A549 (cell line): ENCODE results near the gene LRIT2. TPM values are rescaled to one million over a fixed set of nuclear protein-coding genes. Genes with fewer than 3 reads are reported as not detected.

ENCODE experiments used
- ATAC-seq, 2 experiments: fragments of 200-7000 bp in 1 of 2; fragments of >200 bp in 1 of 2; cut with Nextera tagmentation in 1 of 2; cut with Tn5 transposase in 1 of 2; 3 replicates each; pipeline versions ENCODE4 v1.8.0 to v1.9.1; 2018 to 2020; ENCODE audit warnings: mild to moderate bottlenecking in 1 of 2, moderate library complexity in 1 of 2
- CTCF ChIA-PET: fragments of 300-600 bp; sonication (Branson Sonifier 250); formaldehyde crosslinking; extraction: SDS; loops from one replicate; lab custom pipeline; 2021; ENCODE audit warnings: antibody characterized with exemption, inconsistent platforms; lab: Yijun Ruan, JAX
- POLR2A ChIA-PET: fragments of 350-600 bp; formaldehyde crosslinking; extraction: SDS; loops from one replicate; lab custom pipeline; 2021; ENCODE audit warnings: antibody characterized with exemption, inconsistent platforms; lab: Yijun Ruan, JAX
- DNase-seq, 2 experiments: peaks; one replicate each; pipeline versions ENCODE4 v3.0.0 to v3.0.0-alpha.2; 2011 to 2016; ENCODE audit warnings: low read depth in 1 of 2, low spot score in 1 of 2
- FAIRE-seq: peaks from 2 replicates; lab custom pipeline; 2011; peaks lifted over from hg19 to GRCh38; lab: Jason Lieb, UNC
- H3K27ac ChIP-seq, 2 experiments: fragments of >200 bp; sonication (Bioruptor Twin); formaldehyde crosslinking; 3 replicates each; pipeline ENCODE4 v1.5.1; 2016 to 2017
- H3K4me1 ChIP-seq: fragments of >200 bp; sonication (Bioruptor Twin); formaldehyde crosslinking; 3 replicates; pipeline ENCODE4 v1.6.1; 2016
- H3K4me2 ChIP-seq: fragments of >200 bp; sonication (Bioruptor Twin); formaldehyde crosslinking; 3 replicates; pipeline ENCODE4 v1.6.1; 2016
- H3K4me3 ChIP-seq: fragments of >200 bp; sonication (Bioruptor Twin); formaldehyde crosslinking; 3 replicates; pipeline ENCODE4 v1.5.1; 2016
- H3K9me3 ChIP-seq: fragments of >200 bp; sonication (Bioruptor Twin); formaldehyde crosslinking; 3 replicates; pipeline ENCODE4 v1.6.1; 2016
- BHLHE40 ChIP-seq: IDR thresholded peaks from 2 replicates; pipeline ENCODE4 v1.6.1; 2012; ENCODE audit warnings: low read depth, low read length, inconsistent platforms
- CBX8 ChIP-seq: fragments of 200-600 bp; sonication (generic); IDR thresholded peaks from 2 replicates; pipeline ENCODE4 v1.6.1; 2016
- CHD4 ChIP-seq: fragments of 200-600 bp; sonication (generic); IDR thresholded peaks from 2 replicates; pipeline ENCODE4 v1.6.1; 2016; ENCODE audit warnings: antibody characterized with exemption, mild to moderate bottlenecking, borderline replicate concordance
- FOSB ChIP-seq: fragments of 250-450 bp; sonication (Bioruptor Pico); IDR thresholded peaks from 2 replicates; pipeline ENCODE4 v1.5.0; 2020; ENCODE audit warnings: mild to moderate bottlenecking, moderate library complexity
- FOXS1 ChIP-seq: fragments of 250-450 bp; sonication (Bioruptor Pico); IDR thresholded peaks from 2 replicates; pipeline ENCODE4 v1.5.0; 2020; ENCODE audit warnings: mild to moderate bottlenecking, moderate library complexity
- GATA3 ChIP-seq: IDR thresholded peaks from 2 replicates; pipeline ENCODE4 v1.6.1; 2012; ENCODE audit warnings: borderline replicate concordance
- HEYL ChIP-seq: fragments of 250-450 bp; sonication (Bioruptor Pico); IDR thresholded peaks from 2 replicates; pipeline ENCODE4 v1.8.0; 2021; ENCODE audit warnings: mild to moderate bottlenecking, moderate library complexity
- HOXA7 ChIP-seq: fragments of 250-450 bp; sonication (Bioruptor Pico); IDR thresholded peaks from 2 replicates; pipeline ENCODE4 v1.5.0; 2020; ENCODE audit warnings: mild to moderate bottlenecking, moderate library complexity
- HOXB13 ChIP-seq: fragments of 250-450 bp; sonication (Bioruptor Pico); IDR thresholded peaks from 2 replicates; pipeline ENCODE4 v1.5.0; 2020; ENCODE audit warnings: low read depth, mild to moderate bottlenecking, moderate library complexity
- KDM1A ChIP-seq: fragments of 200-600 bp; sonication (generic); IDR thresholded peaks from 2 replicates; pipeline ENCODE4 v1.6.1; 2016; ENCODE audit warnings: low read depth, mild to moderate bottlenecking
- KDM5A ChIP-seq: fragments of 200-600 bp; sonication (generic); IDR thresholded peaks from 2 replicates; pipeline ENCODE4 v1.6.1; 2016; ENCODE audit warnings: antibody characterized with exemption, mild to moderate bottlenecking
- NR3C1 ChIP-seq: fragments of >200 bp; sonication (Bioruptor Twin); formaldehyde crosslinking; IDR thresholded peaks from 3 replicates; pipeline ENCODE4 v1.6.1; 2017
- POLR2A ChIP-seq: IDR thresholded peaks from 2 replicates; pipeline ENCODE4 v1.6.1; 2012; ENCODE audit warnings: mild to moderate bottlenecking, low read length
- RCOR1 ChIP-seq: fragments of 150-350 bp; IDR thresholded peaks from 2 replicates; pipeline ENCODE4 v1.6.1; 2014; ENCODE audit warnings: antibody characterized with exemption, low read length, low read depth
- SREBF2 ChIP-seq: fragments of 450-650 bp; IDR thresholded peaks from 2 replicates; pipeline ENCODE4 v1.6.1; 2014; ENCODE audit warnings: mild to moderate bottlenecking, moderate library complexity
- TFCP2L1 ChIP-seq: fragments of 250-450 bp; sonication (Bioruptor Pico); IDR thresholded peaks from 2 replicates; pipeline ENCODE4 v1.5.0; 2021; ENCODE audit warnings: mild to moderate bottlenecking
- ZFP36 ChIP-seq: fragments of 450-650 bp; IDR thresholded peaks from 2 replicates; pipeline ENCODE4 v1.6.1; 2014; ENCODE audit warnings: borderline replicate concordance; ENCODE audit not compliant: partially characterized antibody
- WGBS: methylation state at CpG from one replicate; pipeline ENCODE4 v1.1.6; 2017; ENCODE audit errors: missing lambda C conversion rate; 5-methylcytosine and 5-hydroxymethylcytosine counted together
- polyA plus RNA-seq, 4 experiments: library from polyadenylated mRNA; depleted of rRNA in 3 of 4; stranded (reverse); fragments of >200 nt; fragmentation: RNase III in 1 of 4; extraction: RNeasy Plus Mini Kit Qiagen cat#74134 plus additional on column Dnase treatment in 1 of 4; gene quantifications; 2 replicates in 3 of 4; 3 replicates in 1 of 4; pipeline ENCODE4 v1.2.3, GENCODE V29; 2011 to 2017
- TF ChIP-seq, protein P1 (sequence below): IDR thresholded peaks from 2 replicates; pipeline ENCODE4 v1.6.1; 2012; ENCODE audit warnings: low read depth, borderline replicate concordance
- TF ChIP-seq, protein P2 (sequence below): fragments of 450-650 bp; IDR thresholded peaks from 2 replicates; pipeline ENCODE4 v1.6.1; 2014; ENCODE audit warnings: antibody characterized with exemption
- TF ChIP-seq, protein P3 (sequence below): fragments of 250-450 bp; sonication (Bioruptor Pico); IDR thresholded peaks from 2 replicates; pipeline ENCODE4 v1.5.0; 2020; ENCODE audit warnings: low read depth, mild to moderate bottlenecking, moderate library complexity
- TF ChIP-seq, protein P4 (sequence below): IDR thresholded peaks from 2 replicates; pipeline ENCODE4 v1.6.1; 2012

Gene LRIT2
- polyA plus RNA-seq, 2 of the 4 experiments (the other 2 are of a cell fraction) = not detected

DNA sequence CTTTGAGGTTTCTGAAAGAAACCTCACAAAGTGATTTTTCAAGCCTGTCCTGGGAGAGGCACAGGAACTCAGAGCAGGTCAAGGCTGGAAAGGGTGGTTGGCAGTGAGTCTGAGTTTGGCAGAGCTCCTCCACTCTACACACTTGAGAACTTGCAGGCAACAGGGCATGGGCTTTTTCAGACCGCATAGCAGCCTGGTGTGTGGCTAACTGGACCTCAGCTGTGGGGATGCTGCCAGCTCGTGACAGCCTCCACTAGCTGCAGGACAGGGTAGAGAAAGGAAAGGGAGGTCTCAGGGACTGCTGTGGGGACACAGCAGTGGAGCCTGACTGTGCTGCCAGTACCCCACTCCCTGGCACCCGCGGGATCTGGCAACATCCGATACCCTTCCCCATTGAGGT is 28.4 kb downstream of the LRIT2 start:
- H3K4me3 ChIP-seq = no peak overlapping the region
- FAIRE-seq (no peak), ATAC-seq (peak; percentile 11 to 26; a peak in 2 of 6 replicates), DNase-seq (no peak)
- TF ChIP-seq, protein P1, sequence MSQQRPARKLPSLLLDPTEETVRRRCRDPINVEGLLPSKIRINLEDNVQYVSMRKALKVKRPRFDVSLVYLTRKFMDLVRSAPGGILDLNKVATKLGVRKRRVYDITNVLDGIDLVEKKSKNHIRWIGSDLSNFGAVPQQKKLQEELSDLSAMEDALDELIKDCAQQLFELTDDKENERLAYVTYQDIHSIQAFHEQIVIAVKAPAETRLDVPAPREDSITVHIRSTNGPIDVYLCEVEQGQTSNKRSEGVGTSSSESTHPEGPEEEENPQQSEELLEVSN = no peak
- TF ChIP-seq KDM5A = no peak
- TF ChIP-seq BHLHE40 = no peak
- TF ChIP-seq HOXB13 (CRISPR knock-in tag) = no peak
- TF ChIP-seq, protein P2, sequence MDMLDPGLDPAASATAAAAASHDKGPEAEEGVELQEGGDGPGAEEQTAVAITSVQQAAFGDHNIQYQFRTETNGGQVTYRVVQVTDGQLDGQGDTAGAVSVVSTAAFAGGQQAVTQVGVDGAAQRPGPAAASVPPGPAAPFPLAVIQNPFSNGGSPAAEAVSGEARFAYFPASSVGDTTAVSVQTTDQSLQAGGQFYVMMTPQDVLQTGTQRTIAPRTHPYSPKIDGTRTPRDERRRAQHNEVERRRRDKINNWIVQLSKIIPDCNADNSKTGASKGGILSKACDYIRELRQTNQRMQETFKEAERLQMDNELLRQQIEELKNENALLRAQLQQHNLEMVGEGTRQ = no peak
- TF ChIP-seq, protein P3, sequence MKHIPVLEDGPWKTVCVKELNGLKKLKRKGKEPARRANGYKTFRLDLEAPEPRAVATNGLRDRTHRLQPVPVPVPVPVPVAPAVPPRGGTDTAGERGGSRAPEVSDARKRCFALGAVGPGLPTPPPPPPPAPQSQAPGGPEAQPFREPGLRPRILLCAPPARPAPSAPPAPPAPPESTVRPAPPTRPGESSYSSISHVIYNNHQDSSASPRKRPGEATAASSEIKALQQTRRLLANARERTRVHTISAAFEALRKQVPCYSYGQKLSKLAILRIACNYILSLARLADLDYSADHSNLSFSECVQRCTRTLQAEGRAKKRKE = no peak
- TF ChIP-seq FOXS1 = no peak
- TF ChIP-seq CHD4 = no peak
- TF ChIP-seq TFCP2L1 (CRISPR knock-in tag) = no peak
- TF ChIP-seq NR3C1 = no peak
- no peak for TF ChIP-seq HOXA7 (CRISPR knock-in tag)
- no peak for TF ChIP-seq SREBF2
- TF ChIP-seq ZFP36 = no peak
- TF ChIP-seq KDM1A = no peak
- TF ChIP-seq POLR2A = no peak
- TF ChIP-seq, protein P4, sequence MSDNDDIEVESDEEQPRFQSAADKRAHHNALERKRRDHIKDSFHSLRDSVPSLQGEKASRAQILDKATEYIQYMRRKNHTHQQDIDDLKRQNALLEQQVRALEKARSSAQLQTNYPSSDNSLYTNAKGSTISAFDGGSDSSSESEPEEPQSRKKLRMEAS = no peak
- H3K9me3 ChIP-seq = no peaks in the 10 kb centered on the region
- peaks cover 4% of the 10 kb centered on the region; the same call in 1 of the 3 replicates for H3K4me1 ChIP-seq
- ChIA-PET POLR2A (no interaction called here), CTCF (no interaction called here)
- WGBS = 36% methylated on average over 5 of the region's 5 CpGs
- no peak overlapping the region for H3K4me2 ChIP-seq
- no peak overlapping the region for H3K27ac ChIP-seq

DNA sequence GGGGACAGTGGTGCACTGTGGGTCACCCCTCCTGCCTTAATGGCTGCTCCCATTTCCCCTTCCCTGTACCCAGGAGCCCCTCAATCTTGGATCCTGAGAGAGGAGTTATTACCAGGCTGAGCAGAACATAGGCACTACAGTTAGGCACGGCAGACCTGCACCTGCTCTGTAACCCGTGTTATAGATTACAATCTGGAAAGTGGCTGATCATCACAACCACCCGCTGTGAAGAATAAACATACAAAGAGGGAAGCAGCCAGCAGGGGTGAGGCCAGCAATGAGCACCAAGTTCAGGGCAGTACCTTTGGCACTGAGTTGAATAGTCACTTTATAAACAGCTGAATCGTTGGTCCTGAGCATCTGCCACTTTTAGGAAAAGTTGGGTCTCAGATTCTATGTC is 29.3 kb downstream of the LRIT2 start:
- ATAC-seq = peak; percentile 24 to 28; a peak in 5 of 6 replicates
- no peak overlapping the region for H3K27ac ChIP-seq
- H3K4me1 ChIP-seq = peaks cover 4% of the 10 kb centered on the region; the same call in 1 of the 3 replicates
- H3K9me3 ChIP-seq = no peaks in the 10 kb centered on the region
- no peak overlapping the region for H3K4me3 ChIP-seq
- WGBS = 3% methylated on average over 4 of the region's 4 CpGs
- TF ChIP-seq GATA3 (peak; percentile 33; the same call in 1 of the 2 replicates), HEYL (CRISPR knock-in tag) (no peak), CBX8 (no peak), FOSB (CRISPR knock-in tag) (no peak), RCOR1 (no peak), POLR2A (no peak)
- TF ChIP-seq, protein P2 = no peak
- TF ChIP-seq, all 56 proteins: peak for 1
- ChIA-PET POLR2A (no interaction called here), CTCF (interaction anchor here (0.6 kb wide), 1 partner anchor 305 kb away, joined by 3 read pairs; no protein-coding TSS in a partner anchor)
- no peak for FAIRE-seq
- DNase-seq = peak in 1 of 2 experiments; percentile 28
- H3K4me2 ChIP-seq = peak overlapping the region; percentile 34; the same call in 2 of the 3 replicates
